ENCODE data around the gene IRF2BPL.

Gene IRF2BPL

DNA sequence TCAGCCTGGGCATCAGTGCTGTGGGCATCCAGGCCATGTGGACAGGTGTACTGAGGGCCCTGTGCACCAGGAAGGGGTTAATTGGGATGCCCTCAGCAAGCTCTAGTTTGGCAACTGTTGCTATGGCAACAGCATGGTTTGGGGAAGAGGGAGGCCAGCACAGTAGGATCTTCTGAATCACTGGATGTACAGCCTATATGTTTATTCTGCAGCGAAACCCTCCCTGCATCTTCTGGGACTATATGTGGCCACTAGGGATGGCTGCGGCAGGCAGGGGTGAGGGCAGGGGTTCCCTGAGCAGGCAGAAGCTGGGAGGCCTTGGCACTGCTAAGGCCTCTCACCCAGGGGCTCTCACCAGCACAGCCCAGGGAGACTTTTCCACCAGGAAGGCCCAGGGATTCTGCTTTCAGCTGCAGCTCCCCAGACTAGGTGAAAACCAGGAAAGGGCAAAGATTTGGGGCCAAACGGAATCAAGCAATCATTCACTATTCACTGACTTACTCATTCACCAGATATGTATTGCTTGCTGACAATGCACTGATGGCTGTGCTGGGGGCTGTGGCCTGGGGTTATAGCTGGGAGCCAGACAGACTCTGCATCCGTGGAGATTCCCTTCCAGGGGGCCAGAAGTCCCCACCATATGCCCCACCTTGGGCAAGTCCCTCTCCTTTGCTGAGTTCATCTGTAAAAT is 42.8 kb downstream of the IRF2BPL start:
- DNase-seq (ENCODE audit: low read depth) = no peak

DNA sequence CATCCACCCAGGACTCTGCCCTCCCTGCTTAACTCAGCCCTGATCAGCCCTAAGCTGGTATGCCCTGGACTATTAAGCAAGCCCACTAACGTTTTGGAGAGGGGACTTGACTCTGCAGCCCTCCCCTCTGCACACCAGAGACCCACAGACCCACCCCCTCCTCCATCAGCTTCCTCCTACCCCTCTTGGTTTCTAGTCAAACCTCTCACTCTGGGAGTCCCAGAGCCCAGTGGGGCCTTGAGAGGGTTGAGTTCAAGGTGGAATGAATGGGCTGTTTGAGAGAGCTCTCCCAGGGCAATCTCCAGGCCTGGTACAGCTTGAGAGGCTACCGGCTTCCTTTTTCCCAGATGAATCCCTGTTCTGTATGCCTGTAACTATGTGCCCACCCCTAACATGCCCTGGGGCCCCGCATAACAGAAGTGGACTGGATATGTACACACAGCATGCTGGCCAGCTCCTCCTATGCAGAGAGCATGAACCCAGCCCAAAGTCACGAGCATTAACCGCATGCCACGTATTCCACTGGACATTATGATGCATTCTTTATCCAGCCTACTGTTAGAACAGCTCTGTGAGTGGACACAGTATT is 43.6 kb downstream of the IRF2BPL start:
- DNase-seq (ENCODE audit: low read depth) = no peak

DNA sequence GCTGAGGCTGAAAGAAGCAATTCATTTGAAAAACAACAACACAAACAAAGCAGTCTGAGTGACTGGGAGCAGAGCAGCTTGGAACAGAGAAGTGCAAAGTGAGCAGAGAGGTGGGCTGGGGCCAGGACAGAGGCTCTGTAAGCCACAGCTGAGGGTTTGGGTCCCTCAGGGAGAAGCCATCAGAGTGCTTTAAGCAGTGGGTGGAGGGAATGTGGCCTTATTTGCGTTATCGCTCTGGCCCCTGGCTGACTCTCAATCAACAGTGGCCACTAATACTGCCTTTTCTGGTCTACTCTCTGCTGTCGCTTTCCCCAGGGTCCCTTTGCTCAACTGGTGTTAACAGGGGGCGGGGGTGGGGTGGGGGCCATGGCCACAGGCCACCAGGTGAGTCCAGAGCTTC is 44.2 kb downstream of the IRF2BPL start:
- no peak for DNase-seq (ENCODE audit: low read depth)

DNA sequence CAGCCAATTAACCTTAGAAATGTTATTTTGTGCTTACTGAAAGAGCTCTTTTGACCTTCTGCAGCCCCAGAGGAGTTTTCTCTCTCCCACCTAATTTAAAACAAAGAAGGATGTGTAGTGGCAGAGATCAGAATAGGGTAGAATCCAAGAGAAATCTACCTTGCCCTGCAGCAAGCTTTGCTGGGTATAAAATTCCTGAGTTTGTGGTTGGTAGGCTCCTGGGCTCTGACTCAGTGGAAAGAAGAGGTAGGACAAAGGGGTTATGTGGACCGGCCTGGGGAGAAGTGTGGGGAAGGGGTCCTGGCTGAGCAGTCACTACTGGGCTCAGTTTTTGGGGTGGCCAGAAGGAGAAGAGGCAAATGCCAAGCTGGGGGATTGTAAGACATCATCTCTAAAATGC is 46.8 kb downstream of the IRF2BPL start:
- DNase-seq (ENCODE audit: low read depth) = no peak

DNA sequence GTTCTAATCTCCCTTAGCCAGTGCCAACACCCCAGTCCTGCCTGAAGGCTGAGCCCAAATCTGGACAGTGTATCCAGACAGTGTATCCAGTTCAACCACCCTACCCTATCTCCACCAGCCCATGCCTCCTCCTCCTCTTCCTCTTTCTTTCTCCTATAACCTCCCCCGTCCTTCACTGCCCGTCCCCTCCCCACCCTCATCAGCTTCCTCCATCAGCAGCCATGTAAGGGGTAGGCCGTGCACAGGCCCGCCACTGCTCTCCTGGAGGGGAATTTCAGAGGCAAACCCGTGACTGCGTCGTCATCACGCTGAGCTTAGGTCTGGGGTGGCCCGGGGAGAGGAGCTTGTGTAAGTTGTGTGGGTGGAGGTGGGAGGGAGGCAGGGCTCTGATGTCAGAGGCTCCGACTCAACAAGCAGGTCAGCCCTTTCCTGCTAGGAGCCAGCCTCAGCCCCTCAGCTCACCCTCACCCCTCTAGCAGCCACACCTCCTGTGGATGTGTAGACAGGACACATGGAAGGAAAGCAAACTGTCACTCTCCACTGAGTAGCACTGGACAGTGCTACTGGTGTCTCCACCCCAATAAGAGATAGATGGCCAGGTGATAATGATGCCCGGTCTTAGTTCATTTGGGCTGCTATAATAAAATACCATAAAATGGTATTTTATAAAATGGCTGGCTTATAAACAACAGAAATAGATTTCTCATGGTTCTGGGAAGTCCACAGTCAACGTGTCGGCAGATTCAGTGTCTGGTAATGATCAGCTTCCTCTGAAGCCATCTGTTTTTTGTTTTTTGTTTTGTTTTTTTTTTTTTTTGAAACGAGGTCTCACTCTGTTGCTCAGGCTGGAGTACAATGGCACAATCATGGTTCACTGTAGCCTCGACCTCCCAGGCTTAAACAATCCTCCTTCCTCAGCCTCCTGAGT is 50.5 kb downstream of the IRF2BPL start:
- DNase-seq (ENCODE audit: low read depth) = peak; percentile 77

DNA sequence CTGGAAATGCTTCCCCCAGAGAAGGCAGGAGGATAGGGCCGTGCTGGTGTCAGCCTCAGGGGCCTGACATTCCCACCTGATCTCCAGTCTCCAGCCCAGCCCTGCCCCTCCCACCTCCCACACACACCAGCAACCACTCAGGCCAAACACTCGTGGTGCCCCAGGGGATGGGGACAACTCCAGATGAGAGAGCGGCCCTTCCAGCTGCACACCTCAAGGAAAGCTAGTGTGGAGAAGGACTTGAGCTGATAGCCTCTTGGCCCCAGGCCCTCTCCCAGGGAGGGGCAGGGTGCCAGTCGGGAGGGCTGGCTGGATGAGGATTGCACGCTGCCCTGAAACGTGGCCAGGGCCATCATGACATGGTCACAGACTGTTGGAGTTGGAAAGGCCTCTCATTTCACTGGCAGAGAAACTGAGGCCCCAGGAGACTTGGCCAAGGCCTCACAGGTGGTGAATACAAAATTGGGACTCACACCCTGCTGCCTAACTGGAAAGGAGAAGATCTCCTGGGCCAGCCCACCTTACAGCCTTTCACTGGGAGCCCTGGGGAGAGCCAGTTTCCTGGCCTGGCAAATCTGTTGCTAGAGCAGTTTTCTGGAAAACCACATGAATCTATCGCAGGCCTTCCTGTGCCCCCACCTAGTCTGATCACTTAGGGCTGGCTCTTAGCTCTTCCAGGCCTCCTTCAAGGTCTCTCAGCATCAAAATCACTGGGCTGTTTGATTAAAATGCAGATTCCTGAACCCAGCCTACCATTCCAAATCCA is 52.1 kb downstream of the IRF2BPL start:
- DNase-seq (ENCODE audit: low read depth) = no peak

DNA sequence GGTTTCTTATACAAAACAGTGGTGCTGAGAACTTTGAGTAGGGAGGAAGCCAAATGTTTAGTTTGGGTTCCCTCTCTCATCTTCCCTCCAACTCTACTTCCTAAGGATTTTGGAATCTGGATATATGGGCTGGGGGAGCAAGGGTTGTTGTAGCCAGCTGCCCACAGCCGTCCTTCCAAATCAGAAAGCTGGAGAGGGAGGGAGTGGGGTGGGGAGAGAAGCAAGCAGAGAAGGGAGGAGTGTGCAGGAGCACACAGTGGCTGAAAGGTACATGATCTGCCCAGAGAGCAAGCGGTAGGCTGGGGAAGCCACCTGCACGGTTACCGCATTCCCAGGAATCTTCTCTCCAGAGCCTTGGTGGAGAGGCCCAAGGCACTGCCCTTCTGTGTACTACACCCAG is 52.7 kb downstream of the IRF2BPL start:
- no peak for DNase-seq (ENCODE audit: low read depth)

DNA sequence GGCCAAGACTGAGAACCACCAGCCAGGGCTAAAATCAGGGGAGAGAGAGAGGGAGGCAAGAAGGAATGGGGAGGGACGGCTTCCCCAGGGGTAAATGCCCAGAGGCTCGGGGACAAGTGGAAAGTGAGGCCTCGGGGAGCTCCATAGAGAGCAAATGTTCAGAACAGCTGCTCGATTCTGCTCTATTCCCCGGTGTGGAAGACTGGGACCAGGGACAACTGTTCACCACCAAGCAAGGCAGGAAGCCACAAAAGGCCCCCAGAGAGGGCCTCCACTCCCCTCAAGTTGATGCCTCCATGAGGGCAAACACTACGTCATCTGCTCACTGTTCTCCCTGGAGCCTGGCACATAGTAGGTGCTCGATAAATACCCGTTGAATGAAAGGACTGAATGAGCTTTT is 53.5 kb downstream of the IRF2BPL start:
- no peak for DNase-seq (ENCODE audit: low read depth)
